Peyer's patch (tissue), 4 donors: ENCODE results near the gene FUBP3. TPM values are rescaled to one million over a fixed set of nuclear protein-coding genes. Genes with fewer than 3 reads are reported as not detected.
"Not testable (repeated sequence)": the region's sequence is repeated elsewhere in the genome, so short reads cannot be mapped to it uniquely, and the experiment has no call there.

Experiments used
- DNase-seq, 3 donors: peaks; one replicate each; pipeline ENCODE4 v3.0.0-alpha.2; 2017 to 2019
- H3K27ac ChIP-seq, 4 donors: fragments of 200-600 bp; sonication (generic); one replicate each; pipeline ENCODE4 v1.5.1; 2016 to 2019
- H3K27me3 ChIP-seq, 2 donors: fragments of 200-600 bp; sonication (generic); one replicate each; pipeline ENCODE4 v1.5.1; 2019
- H3K36me3 ChIP-seq, 3 donors: fragments of 200-600 bp; sonication (generic); one replicate each; pipeline ENCODE4 v1.5.1; 2016 to 2019
- H3K4me1 ChIP-seq, 4 donors: fragments of 200-600 bp; sonication (generic); one replicate each; pipeline ENCODE4 v1.5.1; 2016 to 2019
- H3K4me3 ChIP-seq, 4 donors: fragments of 200-600 bp; sonication (generic); 1 replicate in 3 of 4; 2 replicates in 1 of 4; pipeline ENCODE4 v1.5.1; 2016 to 2019; ENCODE audit warnings: mild to moderate bottlenecking in 1 of 4
- H3K9me3 ChIP-seq, 4 donors: fragments of 200-600 bp; sonication (generic); one replicate each; pipeline ENCODE4 v1.5.1; 2016 to 2019; ENCODE audit warnings: mild to moderate bottlenecking in 1 of 4
- POLR2A ChIP-seq, 2 donors: fragments of 450-650 bp; IDR thresholded peaks; one replicate each; pipeline ENCODE4 v1.5.1; 2017; ENCODE audit warnings: antibody characterized with exemption in 2 of 2, mild to moderate bottlenecking in 2 of 2, moderate library complexity in 2 of 2
- total RNA-seq, 4 donors: library from RNA; depleted of rRNA; stranded (reverse); fragments of >200 nt; gene quantifications; one replicate each; pipeline ENCODE4 v1.1.0, GENCODE V29; 2016
- TF ChIP-seq, protein P1 (sequence below), 6 experiments: fragments of 450-650 bp in 4 of 6; fragments of 200-600 bp in 2 of 6; sonication (generic) in 1 of 6; IDR thresholded peaks; one replicate each; pipeline ENCODE4 v1.5.1; 2017 to 2019; ENCODE audit warnings: antibody characterized with exemption in 6 of 6, mild to moderate bottlenecking in 3 of 6, moderate library complexity in 1 of 6

The FUBP3 gene
- total RNA-seq, 4 donors from 2014 or later, result 27.3 to 57.8 (median 31.8) TPM

DNA sequence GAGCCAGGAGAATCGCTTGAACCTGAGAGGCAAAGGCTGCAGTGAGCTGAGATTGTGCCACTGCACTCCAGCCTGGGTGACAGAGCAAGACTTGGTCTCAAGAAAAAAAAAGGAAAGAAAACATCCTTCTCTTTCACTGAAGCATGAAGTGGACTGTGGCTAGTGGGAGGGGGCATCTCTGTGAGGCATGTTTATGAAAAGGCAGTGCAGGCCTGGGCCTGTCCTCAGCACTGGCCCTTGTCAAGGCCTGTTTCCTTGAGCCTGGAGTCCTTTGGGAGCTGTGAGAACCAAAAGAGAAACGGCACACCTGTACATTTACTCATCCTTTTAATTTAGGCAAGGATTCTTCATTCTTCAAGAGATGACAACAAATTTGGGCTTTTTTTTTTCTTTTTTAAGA lies 18.3 kb upstream of the FUBP3 start:
- no peak overlapping the region for H3K27ac ChIP-seq
- H3K4me3 ChIP-seq, result no peak overlapping the region
- H3K4me1 ChIP-seq, result no peaks in the 10 kb centered on the region
- H3K36me3 ChIP-seq, result no peaks in the 10 kb centered on the region
- no peak for TF ChIP-seq POLR2A (IDR thresholded peaks at IDR 0.05)
- no peak for DNase-seq
- H3K9me3 ChIP-seq, result no peaks in the 10 kb centered on the region
- no peaks in the 10 kb centered on the region for H3K27me3 ChIP-seq

DNA sequence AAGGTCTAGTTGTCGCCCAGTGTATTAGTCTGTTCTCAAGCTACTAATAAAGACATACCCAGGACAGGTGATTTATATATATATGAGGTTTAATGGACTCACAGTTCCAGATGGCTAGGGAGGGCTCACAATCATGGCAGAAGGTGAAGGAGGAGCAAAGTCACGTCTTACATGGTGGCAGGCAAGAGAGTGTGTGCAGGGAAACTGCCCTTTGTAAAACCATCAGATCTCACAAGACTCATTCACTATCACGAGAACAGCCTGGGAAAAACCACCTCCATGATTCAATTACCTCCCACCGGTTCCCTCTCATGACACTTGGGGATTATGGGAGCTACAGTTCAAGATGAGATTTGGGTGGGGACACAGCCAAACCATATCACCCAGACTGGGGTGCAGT lies 16.9 kb upstream of the FUBP3 start:
- not testable (repeated sequence) for H3K27ac ChIP-seq, H3K9me3 ChIP-seq, H3K4me1 ChIP-seq, H3K27me3 ChIP-seq, H3K4me3 ChIP-seq, H3K36me3 ChIP-seq, DNase-seq

DNA sequence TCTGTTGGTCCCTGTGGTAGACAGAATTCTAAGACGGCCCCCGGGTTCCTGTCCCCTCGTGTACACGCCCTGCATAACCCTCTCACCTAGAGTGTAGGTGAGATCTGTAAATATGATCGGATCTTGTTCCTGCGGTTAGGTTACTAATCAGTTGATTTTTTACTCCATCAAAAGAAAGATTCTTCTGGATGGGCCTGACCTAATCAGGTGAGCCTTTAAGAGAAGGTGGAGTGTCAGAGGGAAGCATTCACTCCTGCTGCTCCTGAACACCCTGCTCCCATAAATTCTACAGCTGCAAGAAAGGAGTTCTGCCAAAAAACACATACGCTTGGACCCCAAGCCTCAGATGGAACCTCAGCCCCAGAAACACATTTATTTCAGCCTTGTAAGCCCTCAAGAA lies 15.6 kb upstream of the FUBP3 start:
- Histone ChIP-seq H3K27ac (no peak overlapping the region), H3K4me1 (no peaks in the 10 kb centered on the region), H3K27me3 (no peaks in the 10 kb centered on the region), H3K36me3 (no peaks in the 10 kb centered on the region), H3K9me3 (no peaks in the 10 kb centered on the region), H3K4me3 (no peak overlapping the region)
- TF ChIP-seq POLR2A (IDR thresholded peaks at IDR 0.05), result no peak
- TF ChIP-seq, protein P1, sequence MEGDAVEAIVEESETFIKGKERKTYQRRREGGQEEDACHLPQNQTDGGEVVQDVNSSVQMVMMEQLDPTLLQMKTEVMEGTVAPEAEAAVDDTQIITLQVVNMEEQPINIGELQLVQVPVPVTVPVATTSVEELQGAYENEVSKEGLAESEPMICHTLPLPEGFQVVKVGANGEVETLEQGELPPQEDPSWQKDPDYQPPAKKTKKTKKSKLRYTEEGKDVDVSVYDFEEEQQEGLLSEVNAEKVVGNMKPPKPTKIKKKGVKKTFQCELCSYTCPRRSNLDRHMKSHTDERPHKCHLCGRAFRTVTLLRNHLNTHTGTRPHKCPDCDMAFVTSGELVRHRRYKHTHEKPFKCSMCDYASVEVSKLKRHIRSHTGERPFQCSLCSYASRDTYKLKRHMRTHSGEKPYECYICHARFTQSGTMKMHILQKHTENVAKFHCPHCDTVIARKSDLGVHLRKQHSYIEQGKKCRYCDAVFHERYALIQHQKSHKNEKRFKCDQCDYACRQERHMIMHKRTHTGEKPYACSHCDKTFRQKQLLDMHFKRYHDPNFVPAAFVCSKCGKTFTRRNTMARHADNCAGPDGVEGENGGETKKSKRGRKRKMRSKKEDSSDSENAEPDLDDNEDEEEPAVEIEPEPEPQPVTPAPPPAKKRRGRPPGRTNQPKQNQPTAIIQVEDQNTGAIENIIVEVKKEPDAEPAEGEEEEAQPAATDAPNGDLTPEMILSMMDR (IDR thresholded peaks at IDR 0.05), result no peak
- DNase-seq, result no peak

DNA sequence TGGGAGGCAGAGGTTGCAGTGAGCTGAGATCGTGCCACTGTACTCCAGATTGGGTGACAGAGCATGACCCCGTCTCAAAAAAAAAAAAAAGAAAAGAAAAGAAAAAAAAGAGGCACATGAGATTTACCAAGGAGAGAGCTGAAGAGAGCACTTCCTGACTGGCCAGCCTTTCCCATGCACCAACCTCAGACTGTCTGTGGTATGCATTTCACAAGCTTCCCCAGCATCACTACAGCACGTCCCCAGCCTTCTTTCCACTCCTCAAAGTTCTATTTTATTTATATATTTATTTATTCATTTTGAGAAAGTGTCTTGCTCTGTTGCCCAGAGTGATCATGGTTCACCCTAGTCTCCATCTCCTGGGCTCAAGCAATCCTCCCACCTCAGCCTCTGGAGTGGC lies 13.6 kb upstream of the FUBP3 start:
- H3K9me3 ChIP-seq, result no peaks in the 10 kb centered on the region
- H3K27me3 ChIP-seq, result no peaks in the 10 kb centered on the region
- no peak overlapping the region for H3K4me3 ChIP-seq
- no peaks in the 10 kb centered on the region for H3K36me3 ChIP-seq
- TF ChIP-seq, protein P1 (IDR thresholded peaks at IDR 0.05), result no peak
- TF ChIP-seq POLR2A (IDR thresholded peaks at IDR 0.05), result no peak
- DNase-seq, result no peak
- H3K4me1 ChIP-seq, result no peaks in the 10 kb centered on the region
- H3K27ac ChIP-seq, result no peak overlapping the region

DNA sequence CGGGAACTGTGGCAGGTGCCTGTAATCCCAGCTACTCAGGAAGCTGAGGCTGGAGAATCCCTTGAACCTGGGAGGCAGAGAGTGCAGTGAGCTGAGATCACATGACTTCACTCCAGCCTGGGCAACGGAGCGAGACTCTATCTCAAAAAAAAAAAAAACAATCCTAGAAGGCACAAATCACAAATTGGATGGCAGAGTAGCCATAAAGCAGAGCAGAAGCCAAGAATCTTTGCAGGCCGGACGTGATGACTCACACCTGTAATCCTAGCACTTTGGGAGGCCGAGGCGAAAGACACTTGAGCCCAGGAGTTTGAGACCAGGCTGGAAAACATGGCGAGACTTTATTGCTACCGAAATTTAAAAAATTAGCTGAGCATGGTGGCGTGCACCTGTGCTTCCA lies 9.2 kb upstream of the FUBP3 start:
- no peaks in the 10 kb centered on the region for H3K36me3 ChIP-seq
- no peak for DNase-seq
- TF ChIP-seq POLR2A (IDR thresholded peaks at IDR 0.05), result no peak
- TF ChIP-seq, protein P1 (IDR thresholded peaks at IDR 0.05), result no peak

DNA sequence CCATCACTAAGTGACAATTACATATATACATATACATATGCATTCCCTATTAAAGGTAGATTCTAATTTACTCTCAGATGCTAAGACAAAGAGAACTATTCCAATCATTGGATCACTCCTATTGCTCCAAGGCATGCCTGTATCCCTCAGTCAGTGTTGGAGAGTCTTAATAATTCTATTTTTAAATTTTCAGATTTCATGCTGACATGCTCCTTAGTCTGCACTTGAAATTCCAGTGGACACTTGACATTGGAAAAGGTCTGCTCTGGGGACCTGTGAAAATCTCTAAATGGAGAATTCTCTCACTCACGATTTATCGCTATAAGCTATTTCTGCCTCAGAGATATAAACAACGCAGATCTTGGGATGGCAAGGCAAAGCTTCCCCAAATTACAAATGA lies 3.9 kb upstream of the FUBP3 start:
- Histone ChIP-seq H3K36me3 (no peaks in the 10 kb centered on the region), H3K27me3 (no peaks in the 10 kb centered on the region), H3K4me3 (no peak overlapping the region), H3K4me1 (peaks cover 0 to 15% (median 7%) of the 10 kb centered on the region in 4 donors), H3K9me3 (no peaks in the 10 kb centered on the region), H3K27ac (no peak overlapping the region)
- TF ChIP-seq POLR2A (IDR thresholded peaks at IDR 0.05), result no peak
- TF ChIP-seq, protein P1 (IDR thresholded peaks at IDR 0.05), result no peak
- no peak for DNase-seq

More for the DNA sequence above, 9.2 kb upstream of the FUBP3 start:
- Histone ChIP-seq H3K9me3 (no peaks in the 10 kb centered on the region), H3K4me1 (no peaks in the 10 kb centered on the region), H3K27me3 (no peaks in the 10 kb centered on the region), H3K4me3 (no peak overlapping the region), H3K27ac (no peak overlapping the region)

DNA sequence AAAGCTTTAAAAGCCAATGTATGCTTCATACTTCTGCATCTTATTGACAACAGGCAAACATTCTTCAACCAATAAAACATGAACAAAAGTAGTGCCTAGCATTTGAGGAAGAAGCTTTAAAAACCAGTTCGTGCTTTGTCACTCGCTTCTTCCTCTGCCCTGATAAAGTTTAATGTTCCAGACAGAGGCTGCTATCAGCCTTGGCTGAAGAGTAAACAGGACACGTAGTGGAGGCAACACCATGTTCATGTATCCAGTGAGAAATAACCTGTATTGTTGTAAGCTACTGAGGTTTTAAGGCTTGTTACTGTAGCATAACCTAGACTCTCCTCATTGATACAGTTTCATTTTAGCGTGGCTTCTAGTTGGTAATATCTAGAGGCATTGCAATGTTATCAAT lies 3.2 kb upstream of the FUBP3 start:
- Histone ChIP-seq H3K27ac (no peak overlapping the region), H3K36me3 (no peaks in the 10 kb centered on the region), H3K27me3 (no peaks in the 10 kb centered on the region), H3K4me1 (peaks cover 0 to 22% (median 9%) of the 10 kb centered on the region in 4 donors), H3K9me3 (no peaks in the 10 kb centered on the region), H3K4me3 (no peak overlapping the region)
- TF ChIP-seq, protein P1 (IDR thresholded peaks at IDR 0.05), result no peak
- no peak for TF ChIP-seq POLR2A (IDR thresholded peaks at IDR 0.05)
- DNase-seq, result no peak
